NCI-H1694 (cell line): Measurements from ENCODE around the gene CHCHD2.
A peak's percentile ranks its signal among the peaks of the same experiment; 100 is the strongest.
"Not testable (repeated sequence)": the region's sequence is repeated elsewhere in the genome, so short reads cannot be mapped to it uniquely, and the experiment has no call there.

ENCODE experiments used
- DNase-seq: peaks from one replicate; lab custom pipeline; 2025; lab: John Stamatoyannopoulos, UW

The CHCHD2 gene

GRCh38 chr7:56083150-56083785, 23.0 kb downstream of the CHCHD2 start:
- DNase-seq = peak; percentile 88

GRCh38 chr7:56081626-56082340, 24.5 kb downstream of the CHCHD2 start:
- DNase-seq = no peak

- not testable (repeated sequence) for DNase-seq
Measured at GRCh38 chr7:56080726-56081435, 25.4 kb downstream of the CHCHD2 start.

GRCh38 chr7:56079450-56080185, 26.7 kb downstream of the CHCHD2 start:
- peak; percentile 64 for DNase-seq

- DNase-seq = no peak
Measured at GRCh38 chr7:56078196-56078595, 28.1 kb downstream of the CHCHD2 start.

- no peak for DNase-seq
Measured at GRCh38 chr7:56077681-56078080, 28.6 kb downstream of the CHCHD2 start.

- DNase-seq = peak; percentile 74
Measured at GRCh38 chr7:56074371-56074791, 31.9 kb downstream of the CHCHD2 start.

- not testable (repeated sequence) for DNase-seq
Measured at GRCh38 chr7:56066376-56066775, 39.9 kb downstream of the CHCHD2 start.

GRCh38 chr7:56063882-56064625, 42.2 kb downstream of the CHCHD2 start, which contains the start of gene SUMF2:
SUMF2 (plus strand) TSS chr7:56064286; CDS start chr7:56064312, 26 bp downstream.
- peak; percentile 65 for DNase-seq

GRCh38 chr7:56063500-56063881, 42.8 kb downstream of the CHCHD2 start:
- DNase-seq = no peak

GRCh38 chr7:56062382-56062781, 43.9 kb downstream of the CHCHD2 start:
- DNase-seq = no peak

GRCh38 chr7:56053993-56054392, 52.3 kb downstream of the CHCHD2 start:
- no peak for DNase-seq

- no peak for DNase-seq
Measured at GRCh38 chr7:56053379-56053778, 52.9 kb downstream of the CHCHD2 start.
